Keratinocyte (primary cell): ENCODE results near the gene SIX3. TPM values are rescaled to one million over a fixed set of nuclear protein-coding genes. Genes with fewer than 3 reads are reported as not detected.

ENCODE experiments used
- DNase-seq: peaks from one replicate; pipeline ENCODE4 v3.0.0-alpha.2; 2011; ENCODE audit warnings: low read depth, missing footprints, low spot score
- FAIRE-seq: peaks from 2 replicates; lab custom pipeline; 2011; peaks lifted over from hg19 to GRCh38; lab: Jason Lieb, UNC
- H2AFZ ChIP-seq: 2 replicates; pipeline ENCODE4 v1.6.0; 2012; ENCODE audit warnings: low read length, control low read depth, inconsistent platforms; ENCODE audit not compliant: control insufficient read depth
- H3K27ac ChIP-seq: 2 replicates; pipeline ENCODE4 v1.5.1; 2011; ENCODE audit warnings: low read length; ENCODE audit not compliant: control insufficient read depth, insufficient read depth
- H3K27me3 ChIP-seq: 3 replicates; pipeline ENCODE4 v1.6.0; 2011; ENCODE audit warnings: low read length; ENCODE audit not compliant: control insufficient read depth, insufficient read depth; ENCODE audit errors: extremely low read depth
- H3K36me3 ChIP-seq, 2 experiments: 2 replicates in 1 of 2; 3 replicates in 1 of 2; pipeline ENCODE4 v1.5.1; 2011; ENCODE audit warnings: low read length in 2 of 2, mild to moderate bottlenecking in 1 of 2; ENCODE audit not compliant: control insufficient read depth in 2 of 2, insufficient read depth in 2 of 2; ENCODE audit errors: extremely low read depth in 1 of 2
- H3K4me1 ChIP-seq: 3 replicates; pipeline ENCODE4 v1.5.1; 2011; ENCODE audit warnings: low read length; ENCODE audit not compliant: control insufficient read depth, insufficient read depth; ENCODE audit errors: extremely low read depth
- H3K4me2 ChIP-seq: 3 replicates; pipeline ENCODE4 v1.6.0; 2011; ENCODE audit warnings: low read depth, low read length; ENCODE audit not compliant: control insufficient read depth, insufficient read depth; ENCODE audit errors: extremely low read depth
- H3K4me3 ChIP-seq, 3 experiments: fragments of 200-600 bp in 1 of 3; sonication (generic) in 1 of 3; 2 replicates in 2 of 3; 3 replicates in 1 of 3; pipeline ENCODE4 v1.5.1; 2011 to 2016; ENCODE audit warnings: low read length in 3 of 3, mild to moderate bottlenecking in 3 of 3, control low read depth in 2 of 3, inconsistent platforms in 1 of 3, low read depth in 1 of 3, mixed read lengths in 1 of 3, mixed run types in 1 of 3, moderate library complexity in 1 of 3; ENCODE audit not compliant: control insufficient read depth in 2 of 3, insufficient read depth in 2 of 3; ENCODE audit errors: extremely low read depth in 1 of 3
- H3K79me2 ChIP-seq: 2 replicates; pipeline ENCODE4 v1.6.0; 2012; ENCODE audit warnings: low read length; ENCODE audit not compliant: control insufficient read depth, insufficient read depth
- H3K9ac ChIP-seq: 3 replicates; pipeline ENCODE4 v1.6.0; 2011; ENCODE audit warnings: low read length; ENCODE audit not compliant: control insufficient read depth, insufficient read depth; ENCODE audit errors: extremely low read depth
- H3K9me1 ChIP-seq: 3 replicates; pipeline ENCODE4 v1.6.0; 2011; ENCODE audit warnings: low read length; ENCODE audit not compliant: control insufficient read depth, insufficient read depth; ENCODE audit errors: extremely low read depth
- H3K9me3 ChIP-seq: 2 replicates; pipeline ENCODE4 v1.5.1; 2012; ENCODE audit warnings: low read depth, low read length; ENCODE audit not compliant: control insufficient read depth
- H4K20me1 ChIP-seq: 3 replicates; pipeline ENCODE4 v1.6.0; 2011; ENCODE audit warnings: low read length; ENCODE audit not compliant: control insufficient read depth, insufficient read depth; ENCODE audit errors: extremely low read depth
- EZH2 ChIP-seq: IDR thresholded peaks from one replicate; pipeline ENCODE4 v1.6.1; 2012; ENCODE audit warnings: inconsistent platforms, mild to moderate bottlenecking, low read length, moderate library complexity
- dilution Hi-C: fragments of 300-500 bp; cut with MboI; formaldehyde crosslinking; loops from one replicate; pipeline ENCODE4 v1.7.0; 2020; ENCODE audit warnings: low sequenced_read_pairs; ENCODE audit not compliant: extremely low pct_ligation_motif_present
- polyA plus RNA-seq, 5 experiments: library from polyadenylated mRNA; depleted of rRNA in 3 of 5; stranded (reverse) in 3 of 5; stranded (forward) in 1 of 5; unstranded in 1 of 5; fragments of >200 nt; gene quantifications; 1 replicate in 1 of 5; 2 replicates in 3 of 5; 3 replicates in 1 of 5; pipeline versions ENCODE4 v1.2.1 to v1.2.3, GENCODE V29; 2011 to 2012; ENCODE audit warnings: missing spikeins in 2 of 5, low read depth in 1 of 5, low replicate concordance in 1 of 5
- TF ChIP-seq, protein P1 (sequence below), 3 experiments: IDR thresholded peaks in 1 of 3; conservative IDR thresholded peaks in 1 of 3; optimal IDR thresholded peaks in 1 of 3; 2 replicates in 2 of 3; 3 replicates in 1 of 3; pipeline versions ENCODE3 to v1.5.1; 2011; ENCODE audit warnings: low read length in 3 of 3, mild to moderate bottlenecking in 3 of 3, moderate library complexity in 2 of 3, control low read depth in 1 of 3, inconsistent platforms in 1 of 3; ENCODE audit not compliant: insufficient read depth in 2 of 3; ENCODE audit errors: extremely low read depth in 1 of 3

SIX3 gene
- polyA plus RNA-seq, 1 donor (not counting 4 experiments of a cell fraction or from before 2014, with no cell fraction given), result not detected

DNA sequence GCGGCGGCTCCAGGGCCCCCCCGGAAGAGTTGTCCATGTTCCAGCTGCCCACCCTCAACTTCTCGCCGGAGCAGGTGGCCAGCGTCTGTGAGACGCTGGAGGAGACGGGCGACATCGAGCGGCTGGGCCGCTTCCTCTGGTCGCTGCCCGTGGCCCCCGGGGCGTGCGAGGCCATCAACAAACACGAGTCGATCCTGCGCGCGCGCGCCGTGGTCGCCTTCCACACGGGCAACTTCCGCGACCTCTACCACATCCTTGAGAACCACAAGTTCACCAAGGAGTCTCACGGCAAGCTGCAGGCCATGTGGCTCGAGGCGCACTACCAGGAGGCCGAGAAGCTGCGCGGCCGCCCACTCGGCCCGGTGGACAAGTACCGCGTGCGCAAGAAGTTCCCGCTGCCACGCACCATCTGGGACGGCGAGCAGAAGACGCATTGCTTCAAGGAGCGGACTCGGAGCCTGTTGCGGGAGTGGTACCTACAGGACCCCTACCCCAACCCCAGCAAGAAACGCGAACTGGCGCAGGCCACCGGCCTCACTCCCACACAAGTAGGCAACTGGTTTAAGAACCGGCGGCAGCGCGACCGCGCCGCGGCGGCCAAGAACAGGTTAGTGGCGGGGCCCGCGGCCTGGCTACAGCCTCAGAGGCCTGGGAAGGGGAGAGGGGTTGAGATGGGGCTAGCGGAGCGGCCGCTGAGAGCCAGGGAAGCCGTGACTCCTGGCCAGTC, 965 bp downstream of the SIX3 start:
- peak overlapping the region; percentile 76 for H3K4me2 ChIP-seq

DNA sequence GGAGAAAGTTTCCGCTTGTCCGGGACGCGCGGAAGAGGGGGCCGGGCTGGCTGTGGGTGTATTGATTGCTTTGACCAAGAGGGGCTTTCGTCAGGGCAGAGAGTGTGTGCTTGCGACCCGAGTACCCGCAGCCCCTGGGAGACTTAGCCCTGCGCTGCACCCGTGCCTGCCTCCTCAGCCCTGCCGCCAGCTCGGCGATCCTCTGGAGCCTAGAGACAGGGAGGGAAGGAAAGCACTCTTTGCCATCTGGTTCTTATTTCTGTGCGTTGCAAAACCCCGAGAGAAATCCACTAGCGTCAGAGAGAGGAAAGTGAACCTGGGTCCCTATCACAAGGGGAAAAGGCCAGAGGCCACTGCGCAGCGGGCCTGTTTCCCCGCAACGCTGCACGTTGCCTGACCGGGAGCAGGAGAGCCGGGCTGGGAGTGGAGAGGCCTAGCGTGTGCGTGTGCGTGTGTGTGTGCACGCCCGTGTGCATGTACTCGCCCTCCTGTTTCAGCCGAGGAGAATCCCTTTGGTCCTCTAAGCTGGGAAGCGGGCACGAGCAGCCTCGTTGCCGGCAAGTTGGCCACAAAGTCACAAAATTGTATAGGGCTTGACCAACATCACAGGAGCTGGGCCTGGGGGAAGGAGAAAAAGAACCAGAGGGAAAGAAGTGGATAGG, 1.7 kb downstream of the SIX3 start:
- peaks cover 4% of the 10 kb centered on the region for H3K4me1 ChIP-seq
- H4K20me1 ChIP-seq, result no peaks in the 10 kb centered on the region
- no peak for FAIRE-seq
- no peak overlapping the region for H2AFZ ChIP-seq
- H3K9me1 ChIP-seq, result no peaks in the 10 kb centered on the region
- no peak for DNase-seq
- H3K36me3 ChIP-seq, result no peaks in the 10 kb centered on the region
- peaks cover 91% of the 10 kb centered on the region for H3K27me3 ChIP-seq
- no peak overlapping the region for H3K27ac ChIP-seq
- H3K4me2 ChIP-seq, result no peak overlapping the region
- dilution Hi-C loops, result no loop called here
- no peak overlapping the region for H3K9ac ChIP-seq
- H3K4me3 ChIP-seq, result no peak overlapping the region
- no peaks in the 10 kb centered on the region for H3K9me3 ChIP-seq
- H3K79me2 ChIP-seq, result no peaks in the 10 kb centered on the region
- peak; percentile 1 for TF ChIP-seq EZH2
- TF ChIP-seq, protein P1, sequence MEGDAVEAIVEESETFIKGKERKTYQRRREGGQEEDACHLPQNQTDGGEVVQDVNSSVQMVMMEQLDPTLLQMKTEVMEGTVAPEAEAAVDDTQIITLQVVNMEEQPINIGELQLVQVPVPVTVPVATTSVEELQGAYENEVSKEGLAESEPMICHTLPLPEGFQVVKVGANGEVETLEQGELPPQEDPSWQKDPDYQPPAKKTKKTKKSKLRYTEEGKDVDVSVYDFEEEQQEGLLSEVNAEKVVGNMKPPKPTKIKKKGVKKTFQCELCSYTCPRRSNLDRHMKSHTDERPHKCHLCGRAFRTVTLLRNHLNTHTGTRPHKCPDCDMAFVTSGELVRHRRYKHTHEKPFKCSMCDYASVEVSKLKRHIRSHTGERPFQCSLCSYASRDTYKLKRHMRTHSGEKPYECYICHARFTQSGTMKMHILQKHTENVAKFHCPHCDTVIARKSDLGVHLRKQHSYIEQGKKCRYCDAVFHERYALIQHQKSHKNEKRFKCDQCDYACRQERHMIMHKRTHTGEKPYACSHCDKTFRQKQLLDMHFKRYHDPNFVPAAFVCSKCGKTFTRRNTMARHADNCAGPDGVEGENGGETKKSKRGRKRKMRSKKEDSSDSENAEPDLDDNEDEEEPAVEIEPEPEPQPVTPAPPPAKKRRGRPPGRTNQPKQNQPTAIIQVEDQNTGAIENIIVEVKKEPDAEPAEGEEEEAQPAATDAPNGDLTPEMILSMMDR (optimal IDR thresholded peaks at IDR 0.05 in 1 of 3, IDR thresholded peaks at IDR 0.05 in 1 of 3, conservative IDR thresholded peaks at IDR 0.05 in 1 of 3; ENCODE audit: extremely low read depth in 1 of 3, insufficient read depth in 2 of 3, low read length in 3 of 3), result no peak

More for the DNA sequence above, 965 bp downstream of the SIX3 start:
- H3K9me1 ChIP-seq, result no peaks in the 10 kb centered on the region
- H3K9me3 ChIP-seq, result no peaks in the 10 kb centered on the region
- H3K4me3 ChIP-seq, result no peak overlapping the region
- H3K4me1 ChIP-seq, result peaks cover 7% of the 10 kb centered on the region
- no peaks in the 10 kb centered on the region for H3K79me2 ChIP-seq
- H4K20me1 ChIP-seq, result no peaks in the 10 kb centered on the region
- DNase-seq, result no peak
- dilution Hi-C loops, result no loop called here
- peak; percentile 98 for TF ChIP-seq EZH2
- TF ChIP-seq, protein P1 (optimal IDR thresholded peaks at IDR 0.05 in 1 of 3, IDR thresholded peaks at IDR 0.05 in 1 of 3, conservative IDR thresholded peaks at IDR 0.05 in 1 of 3; ENCODE audit: extremely low read depth in 1 of 3, insufficient read depth in 2 of 3, low read length in 3 of 3), result no peak
- H3K27me3 ChIP-seq, result peaks cover 96% of the 10 kb centered on the region
- no peaks in the 10 kb centered on the region for H3K36me3 ChIP-seq
- H2AFZ ChIP-seq, result no peak overlapping the region
- no peak overlapping the region for H3K9ac ChIP-seq
- no peak overlapping the region for H3K27ac ChIP-seq
- no peak for FAIRE-seq
